Esophagus muscularis mucosa (tissue), 4 donors: Measurements from ENCODE around the gene MAGEF1. TPM values are rescaled to one million over a fixed set of nuclear protein-coding genes. Genes with fewer than 3 reads are reported as not detected.

Source experiments
- DNase-seq: peaks from one replicate; pipeline ENCODE4 v3.0.0-alpha.2; 2017; ENCODE audit errors: extremely low spot score
- H3K27ac ChIP-seq, 4 donors: fragments of 200-600 bp; sonication (generic); replicated peaks in 1 of 4; 1 replicate in 3 of 4; 2 replicates in 1 of 4; pipeline ENCODE4 v1.5.1; 2016 to 2019; ENCODE audit warnings: mild to moderate bottlenecking in 1 of 4
- H3K27me3 ChIP-seq, 4 donors: fragments of 200-600 bp; sonication (generic); one replicate each; pipeline versions ENCODE4 v1.5.1 to v1.6.0; 2016 to 2019
- H3K36me3 ChIP-seq, 4 donors: fragments of 200-600 bp; sonication (generic); one replicate each; pipeline ENCODE4 v1.5.1; 2016 to 2019
- H3K4me1 ChIP-seq, 4 donors: fragments of 200-600 bp; sonication (generic); one replicate each; pipeline ENCODE4 v1.5.1; 2016 to 2019
- H3K4me3 ChIP-seq, 4 donors: fragments of 200-600 bp; sonication (generic); 1 replicate in 2 of 4; 2 replicates in 2 of 4; pipeline ENCODE4 v1.5.1; 2016 to 2019; ENCODE audit warnings: mild to moderate bottlenecking in 4 of 4, moderate library complexity in 1 of 4
- H3K9me3 ChIP-seq, 4 donors: fragments of 200-600 bp; sonication (generic); 1 replicate in 3 of 4; 2 replicates in 1 of 4; pipeline ENCODE4 v1.5.1; 2016 to 2019
- CTCF ChIP-seq, 3 experiments: fragments of 200-600 bp in 2 of 3; fragments of 450-650 bp in 1 of 3; sonication (generic) in 2 of 3; IDR thresholded peaks; one replicate each; pipeline ENCODE4 v1.5.1; 2017 to 2019; ENCODE audit warnings: antibody characterized with exemption in 3 of 3, mild to moderate bottlenecking in 2 of 3, moderate library complexity in 1 of 3
- EP300 ChIP-seq: sonication (generic); formaldehyde crosslinking; IDR thresholded peaks from one replicate; pipeline ENCODE4 v1.6.1; 2017; ENCODE audit warnings: antibody characterized with exemption
- POLR2A ChIP-seq: fragments of 450-650 bp; IDR thresholded peaks from one replicate; pipeline ENCODE4 v1.6.1; 2017; ENCODE audit warnings: antibody characterized with exemption, moderate library complexity, mild to moderate bottlenecking, low read depth
- POLR2AphosphoS5 ChIP-seq, 2 donors: sonication (generic); formaldehyde crosslinking; IDR thresholded peaks; one replicate each; pipeline ENCODE4 v1.6.1; 2017; ENCODE audit warnings: antibody characterized with exemption in 2 of 2
- WGBS: methylation state at CpG from one replicate; pipeline ENCODE4 v1.1.5; 2018; 5-methylcytosine and 5-hydroxymethylcytosine counted together
- intact Hi-C: fragments of 100-400 bp; cut with DNase I; formaldehyde crosslinking; loops from one replicate; pipeline ENCODE4 v1.15.1; 2023
- total RNA-seq, 4 donors: library from RNA; depleted of rRNA; stranded (reverse); fragments of >200 nt; gene quantifications; one replicate each; pipeline versions ENCODE4 v1.1.0 to v1.2.1, GENCODE V29; 2016

The MAGEF1 gene
- total RNA-seq, 4 donors from 2014 or later: 23.5 to 50.9 (median 34.1) TPM

- Histone ChIP-seq H3K27ac (peak overlapping the region; percentile 33 to 64 (median 56)), H3K9me3 (no peaks in the 10 kb centered on the region), H3K36me3 (no peaks in the 10 kb centered on the region), H3K27me3 (no peaks in the 10 kb centered on the region), H3K4me3 (peak overlapping the region in 2 of 4 donors; percentile 2 to 9), H3K4me1 (peaks cover 21 to 36% (median 32%) of the 10 kb centered on the region in 4 donors)
- 43% methylated on average over 6 of the region's 20 CpGs for WGBS
- no peak for TF ChIP-seq POLR2AphosphoS5 (IDR thresholded peaks at IDR 0.05)
- TF ChIP-seq POLR2A: no peak
- TF ChIP-seq EP300: no peak
- no peak for TF ChIP-seq CTCF (IDR thresholded peaks at IDR 0.05)
- intact Hi-C loops: no loop called here
- DNase-seq: no peak
Observed at GRCh38 chr3:184716622-184717398, 4.9 kb upstream of the MAGEF1 start.

DNA sequence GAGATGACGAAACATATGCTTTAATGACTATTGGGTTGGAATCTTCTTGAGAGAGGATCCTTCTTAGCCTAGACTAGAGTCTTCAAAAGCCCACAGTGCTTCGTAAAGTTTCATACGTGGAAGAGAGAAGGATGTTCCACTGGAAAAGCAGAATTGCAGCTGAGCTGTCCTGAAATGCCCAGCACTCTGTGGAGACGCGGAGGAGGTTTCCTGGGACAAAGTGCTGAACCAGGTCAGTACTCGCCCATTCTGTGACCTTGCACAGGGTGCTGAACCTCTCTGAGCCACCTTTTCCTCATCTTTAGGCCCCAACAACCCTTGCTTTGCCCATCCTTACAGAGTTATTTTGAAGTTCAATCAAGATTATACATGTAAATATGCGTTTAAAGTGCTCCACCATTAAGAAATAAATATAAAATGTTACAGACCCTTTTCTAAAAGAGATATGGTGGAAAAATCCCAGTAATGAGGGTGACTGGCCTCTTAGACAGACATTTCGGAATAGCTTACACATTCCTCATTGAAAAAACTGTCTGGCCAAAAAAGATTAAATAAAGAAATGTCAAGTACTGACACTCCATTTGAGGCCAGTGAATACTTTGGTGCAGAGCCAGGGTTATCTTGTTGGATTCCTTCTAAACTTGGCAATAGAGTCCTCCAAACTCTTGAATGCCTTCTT lies 4.2 kb upstream of the MAGEF1 start:
- WGBS: 57% methylated on average over 8 of the region's 8 CpGs
- no peak for DNase-seq

GRCh38 chr3:184713521-184713920 lies 1.7 kb upstream of the MAGEF1 start:
- Histone ChIP-seq H3K36me3 (peaks cover 0 to 6% (median 0%) of the 10 kb centered on the region in 4 donors), H3K4me3 (no peak overlapping the region), H3K27ac (no peak overlapping the region), H3K9me3 (no peaks in the 10 kb centered on the region), H3K4me1 (peaks cover 42 to 61% (median 53%) of the 10 kb centered on the region in 4 donors), H3K27me3 (no peaks in the 10 kb centered on the region)
- 91% methylated on average over 2 of the region's 2 CpGs for WGBS
- intact Hi-C loops: no loop called here
- TF ChIP-seq CTCF (IDR thresholded peaks at IDR 0.05): no peak
- TF ChIP-seq EP300: no peak
- no peak for TF ChIP-seq POLR2A
- TF ChIP-seq POLR2AphosphoS5 (IDR thresholded peaks at IDR 0.05): no peak
- no peak for DNase-seq

More for the DNA sequence above, 4.2 kb upstream of the MAGEF1 start:
- TF ChIP-seq CTCF (IDR thresholded peaks at IDR 0.05) (no peak), POLR2A (no peak), POLR2AphosphoS5 (IDR thresholded peaks at IDR 0.05) (no peak), EP300 (no peak)
- Histone ChIP-seq H3K4me3 (no peak overlapping the region), H3K9me3 (no peaks in the 10 kb centered on the region), H3K27ac (peak overlapping the region; percentile 33 to 64 (median 56)), H3K36me3 (no peaks in the 10 kb centered on the region), H3K27me3 (no peaks in the 10 kb centered on the region), H3K4me1 (peaks cover 21 to 37% (median 34%) of the 10 kb centered on the region in 4 donors)
- intact Hi-C loops: no loop called here

- H3K27ac ChIP-seq: peak overlapping the region in 1 of 4 donors; percentile 92
- H3K4me3 ChIP-seq: no peak overlapping the region
- H3K4me1 ChIP-seq: peaks cover 42 to 61% (median 53%) of the 10 kb centered on the region in 4 donors
- intact Hi-C loops: no loop called here
- H3K36me3 ChIP-seq: peaks cover 0 to 6% (median 0%) of the 10 kb centered on the region in 4 donors
- no peak for TF ChIP-seq CTCF (IDR thresholded peaks at IDR 0.05)
- no peak for TF ChIP-seq POLR2A
- TF ChIP-seq POLR2AphosphoS5 (IDR thresholded peaks at IDR 0.05): no peak
- TF ChIP-seq EP300: no peak
- no peaks in the 10 kb centered on the region for H3K9me3 ChIP-seq
- no peak for DNase-seq
- no peaks in the 10 kb centered on the region for H3K27me3 ChIP-seq
- 65% methylated on average over 2 of the region's 2 CpGs for WGBS
Observed at GRCh38 chr3:184713040-184713355, 1.1 kb upstream of the MAGEF1 start.
